Calu3 (cell line): ENCODE results near the gene CCL18. TPM values are rescaled to one million over a fixed set of nuclear protein-coding genes. Genes with fewer than 3 reads are reported as not detected.
"Not testable (repeated sequence)": the region's sequence is repeated elsewhere in the genome, so short reads cannot be mapped to it uniquely, and the experiment has no call there.

ENCODE experiments used
- BruUV-seq: library from RNA; stranded (reverse); fragments of 400-500 nt; replicated peaks from 2 replicates; lab custom pipeline; 2021; lab: Mats Ljungman, UMichigan
- CTCF ChIA-PET: fragments of 300-600 bp; sonication (Branson Sonifier 250); formaldehyde crosslinking; loops from one replicate; lab custom pipeline; 2022; ENCODE audit warnings: antibody characterized with exemption; lab: Charles Lee
- DNase-seq: peaks from one replicate; pipeline ENCODE4 v3.0.0; 2022
- H3K27ac Mint-ChIP-seq: one replicate; pipeline ENCODE4 v1.8.0; 2022; ENCODE audit warnings: mixed read lengths; ENCODE audit not compliant: unreplicated experiment
- H3K27me3 Mint-ChIP-seq: one replicate; pipeline ENCODE4 v1.8.0; 2022; ENCODE audit warnings: mixed read lengths; ENCODE audit not compliant: unreplicated experiment
- H3K36me3 Mint-ChIP-seq: one replicate; pipeline ENCODE4 v1.8.0; 2022; ENCODE audit warnings: mild to moderate bottlenecking, moderate library complexity, mixed read lengths; ENCODE audit not compliant: insufficient read depth, unreplicated experiment
- H3K4me1 Mint-ChIP-seq: one replicate; pipeline ENCODE4 v1.8.0; 2022; ENCODE audit warnings: mild to moderate bottlenecking, low read depth, mixed read lengths; ENCODE audit not compliant: unreplicated experiment
- H3K4me3 Mint-ChIP-seq: one replicate; pipeline ENCODE4 v1.8.0; 2022; ENCODE audit warnings: mild to moderate bottlenecking, low read depth, moderate library complexity, mixed read lengths; ENCODE audit not compliant: unreplicated experiment
- H3K9me3 Mint-ChIP-seq: one replicate; pipeline ENCODE4 v1.8.0; 2022; ENCODE audit warnings: low read depth, mixed read lengths; ENCODE audit not compliant: unreplicated experiment
- CTCF ChIP-seq: fragments of 200-600 bp; IDR thresholded peaks from one replicate; pipeline ENCODE4 v1.8.0; 2022; ENCODE audit warnings: antibody characterized with exemption; ENCODE audit not compliant: unreplicated experiment
- intact Hi-C: fragments of 100-400 bp; cut with micrococcal nuclease; formaldehyde crosslinking; loops from one replicate; pipeline ENCODE4 v1.10.0; 2022; ENCODE audit not compliant: unreplicated experiment
- total RNA-seq: library from RNA; stranded (reverse); gene quantifications from 2 replicates; pipeline ENCODE4 v1.2.3, GENCODE V29; 2022

The CCL18 gene
- total RNA-seq, 1 experiment from 2014 or later, result not detected

DNA sequence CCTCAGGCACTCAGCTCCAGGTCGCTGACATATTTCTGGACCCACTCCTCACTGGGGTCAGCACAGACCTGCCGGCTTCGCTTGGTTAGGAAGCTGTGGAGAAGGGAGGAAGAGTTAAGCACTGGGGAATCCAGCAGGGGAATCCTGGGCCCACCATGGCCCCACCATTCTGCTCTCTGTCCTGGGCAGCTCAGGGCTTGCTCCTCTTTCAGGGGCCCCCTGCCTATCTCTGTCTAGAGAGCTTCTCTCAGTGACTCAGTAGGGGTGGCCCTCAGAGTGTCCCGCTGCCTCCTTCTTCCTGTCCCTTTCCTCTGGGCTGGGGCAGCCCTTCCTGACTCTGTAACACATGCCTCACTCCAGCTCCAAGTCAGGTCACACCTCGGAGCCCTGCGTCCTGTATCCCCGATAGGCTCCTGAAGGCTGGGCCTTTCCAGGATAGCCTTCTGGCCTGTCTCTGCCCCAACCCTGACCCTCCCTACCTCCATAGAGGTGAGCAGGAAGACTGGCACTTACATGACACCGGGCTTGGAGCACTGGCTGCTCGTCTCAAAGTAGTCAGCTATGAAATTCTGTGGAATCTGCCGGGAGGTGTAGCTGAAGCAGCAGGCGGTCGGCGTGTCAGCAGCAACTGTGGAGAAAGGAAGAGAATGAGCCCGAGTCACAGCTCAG, 24.7 kb downstream of the CCL18 start:
- BruUV-seq, result no TSS peak
- Mint-ChIP-seq H3K36me3 (no peaks in the 10 kb centered on the region), H3K4me1 (no peaks in the 10 kb centered on the region), H3K27me3 (peaks cover 77% of the 10 kb centered on the region), H3K9me3 (no peaks in the 10 kb centered on the region), H3K4me3 (no peak overlapping the region), H3K27ac (no peak overlapping the region)
- CTCF ChIA-PET, result no interaction called here
- intact Hi-C loops, result no loop called here
- no peak for DNase-seq
- no peak for TF ChIP-seq CTCF

DNA sequence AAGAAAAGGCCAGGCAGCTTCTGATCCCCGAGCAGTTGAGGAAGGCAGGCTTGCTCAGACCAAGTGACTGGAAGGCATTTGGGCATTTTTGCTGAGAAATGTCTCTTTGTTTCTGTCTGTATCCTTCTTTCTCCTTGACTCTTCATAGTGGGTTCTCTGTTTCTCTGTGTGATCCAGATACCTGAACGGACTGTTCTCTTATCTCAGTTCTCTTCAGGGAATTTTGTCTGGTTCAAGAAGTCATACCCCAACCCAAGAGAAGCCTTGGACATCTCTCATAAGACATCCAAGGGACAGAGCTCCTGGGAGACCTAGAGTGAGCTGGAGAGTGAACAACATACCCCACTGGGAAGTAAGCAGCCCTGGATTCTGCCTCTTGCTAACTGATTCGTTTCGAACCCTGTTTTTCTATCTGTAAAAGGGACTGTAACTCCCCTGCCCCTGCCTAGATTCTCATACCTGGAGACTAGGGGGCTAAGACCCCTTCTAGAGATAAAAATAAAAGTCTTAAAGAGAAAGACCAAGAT, 25.3 kb downstream of the CCL18 start:
- no peaks in the 10 kb centered on the region for H3K4me1 Mint-ChIP-seq
- no peaks in the 10 kb centered on the region for H3K36me3 Mint-ChIP-seq
- H3K27me3 Mint-ChIP-seq, result peaks cover 77% of the 10 kb centered on the region
- TF ChIP-seq CTCF, result no peak
- intact Hi-C loops, result no loop called here
- H3K9me3 Mint-ChIP-seq, result no peaks in the 10 kb centered on the region
- DNase-seq, result no peak
- CTCF ChIA-PET, result no interaction called here
- H3K4me3 Mint-ChIP-seq, result no peak overlapping the region
- no TSS peak for BruUV-seq
- H3K27ac Mint-ChIP-seq, result no peak overlapping the region

- Mint-ChIP-seq H3K9me3 (no peaks in the 10 kb centered on the region), H3K4me1 (no peaks in the 10 kb centered on the region), H3K27me3 (peaks cover 77% of the 10 kb centered on the region), H3K27ac (no peak within 1 kb of the TSS), H3K36me3 (no peaks in the 10 kb centered on the region), H3K4me3 (no peak within 1 kb of the TSS)
- BruUV-seq, result no TSS peak
- no peak for DNase-seq
- TF ChIP-seq CTCF, result no peak
- CTCF ChIA-PET, result no interaction called here
- intact Hi-C loops, result no loop called here
Observed at GRCh38 chr17:36089888-36090836, 26.1 kb downstream of the CCL18 start, which contains the start of gene CCL3. CCL3 (minus strand) TSS chr17:36090143; CDS start chr17:36090058, 85 bp downstream.

GRCh38 chr17:36092230-36092629, 28.2 kb downstream of the CCL18 start:
- intact Hi-C loops, result no loop called here
- CTCF ChIA-PET, result no interaction called here
- Mint-ChIP-seq H3K4me3 (no peak overlapping the region), H3K4me1 (no peaks in the 10 kb centered on the region), H3K36me3 (no peaks in the 10 kb centered on the region), H3K27me3 (peaks cover 83% of the 10 kb centered on the region), H3K27ac (no peak overlapping the region), H3K9me3 (no peaks in the 10 kb centered on the region)
- DNase-seq, result no peak
- no peak for TF ChIP-seq CTCF
- BruUV-seq, result no TSS peak

DNA sequence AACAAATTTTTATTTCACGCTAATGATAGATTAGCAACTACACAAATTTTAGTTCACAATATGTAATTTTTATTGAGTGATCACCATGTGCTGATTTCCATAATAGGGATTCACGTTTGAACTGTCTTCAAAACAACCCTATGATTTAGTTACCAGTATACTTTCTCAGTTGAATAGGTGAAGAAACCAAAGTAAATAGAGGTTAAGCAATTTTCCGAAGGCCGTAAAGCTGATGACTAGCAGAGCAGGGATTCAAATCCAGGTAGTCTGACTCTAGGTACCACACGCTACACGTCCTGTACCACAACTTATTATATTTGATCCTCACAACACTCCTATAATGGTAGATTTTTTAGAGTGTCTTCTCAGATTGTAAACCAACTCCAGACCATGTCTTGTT, 28.6 kb downstream of the CCL18 start:
- H3K4me1 Mint-ChIP-seq, H3K9me3 Mint-ChIP-seq, DNase-seq, CTCF ChIA-PET, intact Hi-C loops, H3K4me3 Mint-ChIP-seq, BruUV-seq, H3K27ac Mint-ChIP-seq, H3K36me3 Mint-ChIP-seq: not testable (repeated sequence)
- H3K27me3 Mint-ChIP-seq, result peaks cover 78% of the 10 kb centered on the region
